Femur (tissue), 1 donor: ENCODE results near the gene ISG15.
A peak's percentile ranks its signal among the peaks of the same experiment; 100 is the strongest.
"Not testable (repeated sequence)": the region's sequence is repeated elsewhere in the genome, so short reads cannot be mapped to it uniquely, and the experiment has no call there.

Experiments
- DNase-seq: peaks from one replicate; pipeline ENCODE4 v3.0.0-alpha.2; 2017

Gene ISG15

DNA sequence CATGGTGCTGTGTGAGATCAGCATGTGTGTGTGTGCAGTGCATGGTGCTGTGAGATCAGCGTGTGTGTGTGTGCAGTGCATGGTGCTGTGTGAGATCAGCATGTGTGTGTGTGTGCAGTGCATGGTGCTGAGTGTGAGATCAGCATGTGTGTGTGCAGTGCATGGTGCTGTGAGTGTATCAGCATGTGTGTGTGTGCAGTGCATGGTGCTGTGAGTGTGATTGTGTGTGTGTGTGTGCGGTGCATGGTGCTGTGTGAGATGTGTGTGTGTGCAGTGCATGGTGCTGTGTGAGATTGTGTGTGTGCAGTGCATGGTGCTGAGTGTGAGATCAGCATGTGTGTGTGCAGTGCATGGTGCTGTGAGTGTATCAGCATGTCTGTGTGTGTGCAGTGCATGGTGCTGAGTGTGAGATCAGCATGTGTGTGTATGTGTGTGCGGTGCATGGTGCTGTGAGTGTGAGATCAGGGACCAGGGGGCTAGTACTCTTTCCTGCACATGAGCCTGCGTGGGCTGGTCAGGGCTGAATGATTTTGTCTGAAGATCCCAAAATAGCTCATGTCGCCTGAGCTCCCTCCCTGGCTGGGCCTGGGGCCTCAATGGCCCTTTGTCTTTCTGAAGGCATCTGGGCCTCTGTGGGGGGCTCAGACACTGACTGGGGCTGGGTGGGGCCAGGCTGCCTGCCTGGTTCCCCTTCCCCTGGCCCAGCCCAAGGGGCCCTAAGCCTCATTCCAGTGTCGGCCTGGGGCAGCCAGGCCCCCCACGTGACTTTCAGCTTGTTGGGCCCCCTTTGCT, 17.8 kb downstream of the ISG15 start:
- not testable (repeated sequence) for DNase-seq

- DNase-seq, result no peak
Measured at GRCh38 chr1:1031659-1032235, 18.4 kb downstream of the ISG15 start.

GRCh38 chr1:1032424-1032823, 19.1 kb downstream of the ISG15 start:
- peak; percentile 56 for DNase-seq

- DNase-seq, result peak; percentile 86
Measured at GRCh38 chr1:1033009-1033587, 19.8 kb downstream of the ISG15 start.

DNA sequence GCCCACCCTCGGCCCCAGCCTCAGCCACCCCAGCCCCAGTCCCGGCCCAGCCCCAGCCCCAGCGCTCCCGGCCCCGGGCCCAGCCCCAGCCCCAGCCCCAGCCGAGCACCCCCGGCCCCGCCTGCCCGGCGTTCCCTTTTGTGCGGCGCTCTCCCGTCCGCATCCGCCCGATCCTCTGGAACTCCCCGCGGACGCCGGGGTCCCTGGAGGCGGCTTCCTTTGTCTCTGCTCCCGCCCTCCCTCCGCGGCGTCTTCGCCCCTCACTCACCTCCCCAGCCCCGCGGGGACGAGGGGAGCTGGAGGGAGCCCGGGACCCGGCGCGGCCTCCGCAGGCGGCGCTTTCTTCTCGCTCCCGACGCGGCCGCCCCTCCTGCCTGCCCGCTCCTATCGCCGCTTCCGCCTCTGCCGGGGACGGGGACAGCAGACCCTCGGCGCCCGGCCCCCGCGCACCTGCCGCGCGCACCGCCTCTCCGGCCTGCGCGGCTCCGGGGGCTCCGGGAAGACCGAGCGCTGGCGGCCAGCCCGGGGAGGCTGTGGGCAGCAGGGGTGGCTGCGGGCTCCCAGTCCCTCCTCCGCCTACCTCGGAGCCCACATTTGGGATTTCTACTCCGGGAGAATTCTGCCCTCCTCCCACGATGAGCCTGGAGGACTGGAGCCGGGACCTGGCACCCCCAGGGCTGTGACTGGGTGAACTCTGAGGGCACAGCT, 20.6 kb downstream of the ISG15 start:
- no peak for DNase-seq

- no peak for DNase-seq
Measured at GRCh38 chr1:1034439-1034781, 21.1 kb downstream of the ISG15 start.

- no peak for DNase-seq
Measured at GRCh38 chr1:1035291-1035943, 22.1 kb downstream of the ISG15 start.

DNA sequence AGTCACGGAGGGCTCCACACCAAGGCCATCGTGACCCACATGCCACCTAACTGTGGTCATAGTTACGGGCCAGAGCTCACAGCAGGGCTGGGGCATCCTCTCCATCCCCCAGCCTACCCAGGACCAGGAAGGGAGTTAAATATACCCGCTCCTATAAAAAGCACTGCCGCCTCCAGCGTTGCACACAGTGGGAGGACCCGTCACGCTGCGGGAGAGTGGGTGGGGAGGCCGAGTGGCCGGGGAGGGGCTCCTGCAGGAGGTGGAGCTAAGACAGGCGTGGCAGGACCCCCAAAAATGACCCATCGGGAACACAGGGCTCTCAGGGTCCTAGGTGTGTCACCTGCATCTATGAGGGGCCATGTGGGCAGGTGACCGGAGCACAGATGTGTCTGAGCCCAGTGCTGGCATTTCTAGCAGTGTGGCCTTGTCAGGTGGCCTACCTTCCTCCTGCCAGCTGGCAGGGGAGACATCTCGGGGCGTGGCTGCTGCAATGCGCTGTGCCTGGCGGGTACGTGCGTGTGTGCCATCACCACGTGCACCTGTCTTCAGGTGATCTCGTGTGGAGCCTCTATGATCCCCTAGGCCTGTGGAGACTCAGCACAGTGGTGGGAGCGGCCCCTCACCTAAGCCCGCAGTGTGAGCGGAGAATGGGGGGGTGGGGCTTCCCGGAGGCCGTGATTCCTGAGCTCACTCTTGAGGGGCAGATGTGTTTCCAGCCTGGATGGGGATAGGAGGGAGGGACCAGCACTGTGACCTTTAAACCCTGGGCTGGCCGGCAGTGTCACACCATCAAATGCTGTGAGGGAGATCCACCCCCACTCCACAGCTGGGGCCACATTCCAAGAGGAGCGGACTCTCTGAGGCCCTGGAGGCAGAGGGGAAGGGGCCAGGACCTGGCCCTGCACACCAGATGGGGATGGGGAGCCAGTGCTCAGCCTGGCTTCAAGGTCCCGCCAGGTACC, 24.4 kb downstream of the ISG15 start:
- DNase-seq, result no peak

DNA sequence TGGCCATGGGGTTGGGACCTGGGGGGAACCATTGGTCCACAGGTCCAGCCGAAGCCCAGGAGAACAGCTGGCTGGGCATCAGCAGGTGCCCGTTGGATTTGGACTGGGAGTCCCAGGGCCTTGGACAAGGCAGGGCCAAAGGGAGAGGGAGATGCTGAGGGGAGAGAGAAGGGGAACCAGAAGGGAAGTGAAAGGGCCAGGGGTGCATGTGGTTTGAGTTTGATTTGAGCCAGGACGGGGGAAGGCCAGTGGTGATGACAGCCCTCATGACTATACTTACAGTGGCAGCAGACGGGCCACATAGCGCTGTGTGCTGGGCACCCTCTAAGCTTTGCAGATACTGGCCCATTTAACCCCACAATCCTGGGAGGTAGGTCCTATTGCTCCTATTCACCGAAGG, 25.4 kb downstream of the ISG15 start:
- DNase-seq, result no peak

GRCh38 chr1:1039145-1039910, 26.0 kb downstream of the ISG15 start:
- no peak for DNase-seq

DNA sequence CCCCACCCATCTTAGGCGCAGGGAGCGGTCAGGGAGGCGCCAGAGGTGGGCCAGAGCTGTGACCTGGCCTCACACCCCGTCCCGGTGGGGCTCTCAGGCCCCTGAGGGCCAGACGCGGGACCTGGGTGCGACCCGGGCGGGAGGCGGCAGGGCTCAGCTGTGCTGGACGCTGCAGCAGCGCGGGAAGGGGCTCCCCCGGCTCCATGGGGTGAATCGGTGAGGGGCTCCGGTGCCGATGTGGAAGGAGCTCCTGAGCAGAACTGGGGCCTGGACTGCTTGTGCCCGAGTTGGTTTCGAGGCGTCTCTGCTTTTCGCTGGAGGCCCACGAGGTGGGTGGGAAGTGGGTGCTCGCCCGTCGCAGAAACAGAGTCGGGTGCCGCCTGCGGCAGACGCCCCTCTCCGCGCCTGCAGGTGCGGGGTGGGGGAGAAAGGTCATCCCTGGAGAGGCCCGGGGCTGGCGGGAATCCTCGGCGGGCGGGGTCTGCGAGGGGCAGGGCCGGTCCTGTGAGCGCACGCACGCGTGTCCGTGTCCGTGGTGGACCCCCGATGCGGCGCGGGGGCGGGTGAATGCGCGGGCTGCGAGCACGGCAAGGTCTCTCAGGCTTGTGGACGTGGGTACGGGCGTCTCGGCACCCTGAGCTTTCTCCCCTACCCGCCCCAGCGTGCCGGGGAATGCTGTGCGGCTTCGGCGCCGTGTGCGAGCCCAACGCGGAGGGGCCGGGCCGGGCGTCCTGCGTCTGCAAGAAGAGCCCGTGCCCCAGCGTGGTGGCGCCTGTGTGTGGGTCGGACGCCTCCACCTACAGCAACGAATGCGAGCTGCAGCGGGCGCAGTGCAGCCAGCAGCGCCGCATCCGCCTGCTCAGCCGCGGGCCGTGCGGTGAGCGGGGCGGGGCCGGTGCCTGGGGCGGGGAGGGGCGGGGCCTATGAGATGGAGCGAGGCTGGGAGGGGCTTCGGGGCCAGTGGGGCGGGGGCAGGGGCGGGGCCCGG, 27.0 kb downstream of the ISG15 start:
- peak; percentile 85 for DNase-seq

GRCh38 chr1:1041092-1041523, 27.8 kb downstream of the ISG15 start:
- no peak for DNase-seq

DNA sequence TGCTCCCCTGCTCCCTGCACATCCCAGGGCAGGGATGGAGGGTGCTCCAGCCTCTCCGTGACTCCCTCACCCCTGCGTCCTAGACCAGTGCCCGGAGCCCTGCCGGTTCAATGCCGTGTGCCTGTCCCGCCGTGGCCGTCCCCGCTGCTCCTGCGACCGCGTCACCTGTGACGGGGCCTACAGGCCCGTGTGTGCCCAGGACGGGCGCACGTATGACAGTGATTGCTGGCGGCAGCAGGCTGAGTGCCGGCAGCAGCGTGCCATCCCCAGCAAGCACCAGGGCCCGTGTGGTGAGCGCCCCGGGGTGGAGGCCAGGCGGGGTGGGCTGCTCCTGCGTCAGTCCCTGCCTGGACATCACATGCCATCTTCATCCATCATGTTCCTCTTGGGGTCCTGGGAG, 28.6 kb downstream of the ISG15 start:
- DNase-seq, result no peak

DNA sequence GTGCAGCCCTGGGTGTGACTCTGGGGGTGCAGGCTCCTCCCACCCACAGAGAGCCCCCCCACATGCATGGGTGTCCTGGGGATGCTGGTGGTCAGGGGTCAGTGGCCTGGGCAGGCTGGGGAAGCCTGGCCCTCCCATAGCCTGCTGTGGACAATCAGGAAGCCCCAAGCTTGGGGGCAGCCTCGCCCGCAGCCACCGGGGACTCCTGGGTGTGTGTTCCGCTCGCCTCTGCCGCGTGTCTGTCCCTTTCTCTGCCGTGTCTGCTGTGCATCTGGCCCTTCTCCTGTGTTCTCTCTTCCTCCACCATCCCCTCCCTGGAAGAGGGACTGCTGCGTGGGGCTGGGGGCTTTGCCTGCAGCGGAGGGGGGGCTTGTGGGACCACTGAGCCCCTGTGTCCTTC, 29.5 kb downstream of the ISG15 start:
- no peak for DNase-seq

DNA sequence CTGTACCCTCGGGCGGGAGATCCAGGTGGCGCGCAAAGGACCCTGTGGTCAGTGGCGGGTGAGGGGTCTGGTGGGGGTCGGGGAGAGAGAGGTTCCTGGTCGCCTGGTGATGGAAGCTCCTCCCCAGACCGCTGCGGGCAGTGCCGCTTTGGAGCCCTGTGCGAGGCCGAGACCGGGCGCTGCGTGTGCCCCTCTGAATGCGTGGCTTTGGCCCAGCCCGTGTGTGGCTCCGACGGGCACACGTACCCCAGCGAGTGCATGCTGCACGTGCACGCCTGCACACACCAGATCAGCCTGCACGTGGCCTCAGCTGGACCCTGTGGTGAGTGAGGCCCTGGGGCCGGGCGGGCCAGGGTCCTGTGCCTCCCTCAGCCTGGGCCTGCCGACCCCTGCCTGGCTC, 30.1 kb downstream of the ISG15 start:
- DNase-seq, result no peak

GRCh38 chr1:1043921-1044320, 30.6 kb downstream of the ISG15 start:
- DNase-seq, result no peak

GRCh38 chr1:1044455-1045078, 31.3 kb downstream of the ISG15 start:
- no peak for DNase-seq

DNA sequence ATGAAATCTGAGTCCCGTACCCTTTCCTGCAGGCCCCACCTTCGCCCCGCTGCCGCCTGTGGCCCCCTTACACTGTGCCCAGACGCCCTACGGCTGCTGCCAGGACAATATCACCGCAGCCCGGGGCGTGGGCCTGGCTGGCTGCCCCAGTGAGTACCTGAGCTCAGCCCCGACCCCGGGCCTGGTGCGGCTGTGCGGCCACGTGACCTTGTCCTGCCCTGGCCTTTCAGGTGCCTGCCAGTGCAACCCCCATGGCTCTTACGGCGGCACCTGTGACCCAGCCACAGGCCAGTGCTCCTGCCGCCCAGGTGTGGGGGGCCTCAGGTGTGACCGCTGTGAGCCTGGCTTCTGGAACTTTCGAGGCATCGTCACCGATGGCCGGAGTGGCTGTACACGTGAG, 31.8 kb downstream of the ISG15 start:
- no peak for DNase-seq

DNA sequence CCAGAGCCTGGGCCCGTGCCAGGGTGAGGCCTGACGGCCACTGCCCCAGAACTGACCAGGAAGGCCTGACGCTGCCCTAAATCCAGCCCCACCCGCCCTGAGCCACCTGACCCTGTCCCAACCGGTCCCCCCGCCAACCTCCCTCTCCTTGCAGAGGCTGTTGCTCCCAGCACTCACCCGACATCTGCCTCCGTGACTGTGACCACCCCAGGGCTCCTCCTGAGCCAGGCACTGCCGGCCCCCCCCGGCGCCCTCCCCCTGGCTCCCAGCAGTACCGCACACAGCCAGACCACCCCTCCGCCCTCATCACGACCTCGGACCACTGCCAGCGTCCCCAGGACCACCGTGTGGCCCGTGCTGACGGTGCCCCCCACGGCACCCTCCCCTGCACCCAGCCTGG, 32.9 kb downstream of the ISG15 start:
- DNase-seq, result no peak
